Heart left ventricle (tissue), 13 donors: ENCODE measurements around the gene IL1RAP.

Source experiments
- POLR2A ChIP-seq, 2 donors: fragments of 450-650 bp; IDR thresholded peaks; one replicate each; pipeline ENCODE4 v1.6.1; 2017; ENCODE audit warnings: antibody characterized with exemption in 2 of 2, mild to moderate bottlenecking in 2 of 2, moderate library complexity in 2 of 2
- TF ChIP-seq, protein P1 (sequence below), 12 donors: fragments of 200-600 bp; sonication (generic) in 4 of 12; IDR thresholded peaks; one replicate each; pipeline versions ENCODE4 v1.5.0 to v1.8.0; 2018 to 2022; ENCODE audit warnings: antibody characterized with exemption in 12 of 12, mild to moderate bottlenecking in 5 of 12
- donor health status: ischemic (EF 13 %, LVEDD 7.1; RV severe dilation, severe dysfunction).
- donor health status: DM: no; HTN: yes; CAD: no.
- donor health status: DM: no; HTN: no; CAD: no.
- donor health status: ischemic (EF 25% LVEDD 6.9; RV normal size, moderate dysfunction).
- donor health status: ischemic (EF 25% LVEDD 5.7; RV mildly dilated, moderate dysfunction).
- donor health status: ischemic (EF 35%, LVEDD 5.7; RV mildly dilated, moderate dysfunction).
- donor health status: nonischemic (EF 11% LVEDD 7.7; RV severe dilation, severe dysfunction).
- donor health status: DM: yes; HTN: yes; CAD: no.
- donor health status: PGD.
- donor health status: ischemic (EF 29% LVEDD 5.4; RV normal size, mild dysfunction).
- donor health status: nonischemic (EF 23%, LVEDD 6.1; RV moderate dilation, normal function).

DNA sequence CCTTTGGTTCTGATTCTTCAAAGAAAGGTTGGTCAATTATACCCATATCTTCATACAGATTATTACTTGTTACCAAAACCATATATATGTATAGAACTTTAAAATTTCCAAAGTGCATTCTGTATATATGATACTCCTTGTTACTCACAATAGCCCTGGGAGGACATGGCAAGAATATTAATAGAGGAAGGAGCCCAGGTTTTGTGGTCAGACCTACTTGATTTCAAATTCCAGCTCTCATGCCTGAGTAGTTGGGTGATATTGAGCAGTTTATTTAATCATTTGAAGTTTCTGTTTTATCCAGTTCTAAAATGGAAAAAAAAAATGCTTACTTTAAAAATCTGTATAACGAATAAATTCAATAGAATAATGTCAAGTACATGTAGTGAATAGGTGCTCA, 2.5 kb downstream of the IL1RAP start:
- no peak for TF ChIP-seq POLR2A (IDR thresholded peaks at IDR 0.05)
- TF ChIP-seq, protein P1, sequence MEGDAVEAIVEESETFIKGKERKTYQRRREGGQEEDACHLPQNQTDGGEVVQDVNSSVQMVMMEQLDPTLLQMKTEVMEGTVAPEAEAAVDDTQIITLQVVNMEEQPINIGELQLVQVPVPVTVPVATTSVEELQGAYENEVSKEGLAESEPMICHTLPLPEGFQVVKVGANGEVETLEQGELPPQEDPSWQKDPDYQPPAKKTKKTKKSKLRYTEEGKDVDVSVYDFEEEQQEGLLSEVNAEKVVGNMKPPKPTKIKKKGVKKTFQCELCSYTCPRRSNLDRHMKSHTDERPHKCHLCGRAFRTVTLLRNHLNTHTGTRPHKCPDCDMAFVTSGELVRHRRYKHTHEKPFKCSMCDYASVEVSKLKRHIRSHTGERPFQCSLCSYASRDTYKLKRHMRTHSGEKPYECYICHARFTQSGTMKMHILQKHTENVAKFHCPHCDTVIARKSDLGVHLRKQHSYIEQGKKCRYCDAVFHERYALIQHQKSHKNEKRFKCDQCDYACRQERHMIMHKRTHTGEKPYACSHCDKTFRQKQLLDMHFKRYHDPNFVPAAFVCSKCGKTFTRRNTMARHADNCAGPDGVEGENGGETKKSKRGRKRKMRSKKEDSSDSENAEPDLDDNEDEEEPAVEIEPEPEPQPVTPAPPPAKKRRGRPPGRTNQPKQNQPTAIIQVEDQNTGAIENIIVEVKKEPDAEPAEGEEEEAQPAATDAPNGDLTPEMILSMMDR (IDR thresholded peaks at IDR 0.05): no peak
